Testis (tissue), 2 donors: ENCODE results near the gene CTIF.

ENCODE experiments used
- CTCF ChIP-seq, 3 experiments: fragments of 450-650 bp in 2 of 3; fragments of 200-600 bp in 1 of 3; sonication (generic) in 1 of 3; IDR thresholded peaks; one replicate each; pipeline ENCODE4 v1.5.1; 2016 to 2019; ENCODE audit warnings: antibody characterized with exemption in 3 of 3, mild to moderate bottlenecking in 2 of 3, moderate library complexity in 1 of 3
- POLR2A ChIP-seq: fragments of 450-650 bp; IDR thresholded peaks from one replicate; pipeline ENCODE4 v1.6.1; 2017; ENCODE audit warnings: antibody characterized with exemption, mild to moderate bottlenecking, moderate library complexity

GRCh38 chr18:48828691-48829442, 290.0 kb downstream of the CTIF start:
- no peak for TF ChIP-seq CTCF (IDR thresholded peaks at IDR 0.05)
- no peak for TF ChIP-seq POLR2A
